ENCODE results near the gene ZC3H10. TPM values are rescaled to one million over a fixed set of nuclear protein-coding genes. Genes with fewer than 3 reads are reported as not detected.

The ZC3H10 gene
- total and polyA plus RNA-seq, 9 donors = 4.1 to 7.7 (median 4.8) TPM

DNA sequence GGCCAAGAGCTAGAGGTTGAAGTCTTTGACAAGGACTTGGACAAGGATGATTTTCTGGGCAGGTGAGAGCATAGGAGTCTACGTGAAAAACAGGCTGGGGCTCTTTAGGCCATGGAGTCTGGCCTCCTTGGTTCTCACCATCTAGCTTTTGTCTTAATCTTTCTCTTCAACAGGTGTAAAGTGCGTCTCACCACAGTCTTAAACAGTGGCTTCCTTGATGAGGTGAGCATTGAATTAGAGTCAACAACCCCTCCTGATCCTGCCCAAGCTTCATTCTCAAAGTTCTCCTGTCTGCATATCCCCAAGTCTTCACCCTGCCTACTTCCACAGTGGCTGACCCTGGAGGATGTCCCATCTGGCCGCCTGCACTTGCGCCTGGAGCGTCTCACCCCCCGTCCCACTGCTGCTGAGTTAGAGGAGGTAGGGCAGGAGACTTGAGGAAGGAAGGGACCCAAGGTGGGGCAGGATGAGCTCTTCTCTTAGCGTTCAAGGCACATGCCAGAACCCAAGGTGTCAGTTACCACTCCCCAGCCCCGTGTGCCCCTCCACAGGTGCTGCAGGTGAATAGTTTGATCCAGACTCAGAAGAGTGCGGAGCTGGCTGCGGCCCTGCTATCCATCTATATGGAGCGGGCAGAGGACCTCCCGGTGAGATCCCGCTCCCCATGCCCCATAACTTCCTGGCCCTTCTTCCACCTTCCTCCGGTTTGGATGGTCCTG, 19.9 kb downstream of the ZC3H10 start:
- H3K4me1 ChIP-seq (ENCODE audit: control insufficient read depth, insufficient read depth, low read length) = no peaks in the 10 kb centered on the region
- no peak overlapping the region for H3K4me3 ChIP-seq (ENCODE audit: low read length)
- no peaks in the 10 kb centered on the region for H3K9me3 ChIP-seq (replicated peaks; ENCODE audit: control insufficient read depth, low read depth, low read length)
- WGBS (ENCODE audit: insufficient coverage) = 91% methylated on average over 5 of the region's 14 CpGs
- no peak overlapping the region for H3K27ac ChIP-seq (ENCODE audit: low read length)
- DNase-seq = no peak
- peaks cover 88% of the 10 kb centered on the region for H3K36me3 ChIP-seq (ENCODE audit: control insufficient read depth, insufficient read depth, low read length)
- H3K27me3 ChIP-seq (ENCODE audit: control insufficient read depth, insufficient read depth, low read length) = no peaks in the 10 kb centered on the region

DNA sequence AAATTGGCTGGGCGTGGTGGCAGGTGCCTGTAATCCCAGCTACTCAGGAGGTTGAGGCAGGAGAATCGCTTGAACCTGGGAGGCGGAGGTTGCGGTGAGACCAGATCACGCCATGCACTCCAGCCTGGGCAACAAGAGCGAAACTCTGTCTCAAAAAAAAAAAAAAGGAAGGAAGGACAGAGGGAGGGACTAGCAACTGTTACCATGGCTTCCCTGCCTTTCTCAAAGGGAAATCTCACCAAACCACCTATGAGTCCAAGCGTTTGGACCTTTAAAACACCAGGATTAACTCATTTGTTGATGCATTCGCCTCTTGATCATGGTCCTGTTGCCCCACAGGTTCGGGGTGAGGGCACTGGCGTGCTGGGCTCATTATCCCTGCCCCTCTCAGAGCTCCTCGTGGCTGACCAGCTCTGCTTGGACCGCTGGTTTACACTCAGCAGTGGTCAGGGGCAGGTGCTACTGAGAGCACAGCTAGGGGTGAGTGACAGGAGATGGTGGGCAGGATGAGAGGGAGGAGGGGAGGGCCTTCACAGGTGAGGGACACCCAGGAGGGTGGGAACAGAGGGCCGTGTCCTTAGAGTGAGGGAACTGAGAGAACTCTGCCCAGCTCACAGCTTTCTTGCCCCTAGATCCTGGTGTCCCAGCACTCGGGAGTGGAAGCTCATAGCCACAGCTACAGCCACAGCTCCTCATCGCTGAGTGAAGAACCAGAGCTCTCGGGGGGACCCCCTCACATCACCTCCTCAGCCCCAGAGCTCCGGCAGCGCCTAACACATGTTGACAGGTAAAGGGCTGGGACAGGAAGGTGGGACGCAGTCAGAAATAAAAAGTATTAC, 24.1 kb downstream of the ZC3H10 start:
- no peak for DNase-seq

DNA sequence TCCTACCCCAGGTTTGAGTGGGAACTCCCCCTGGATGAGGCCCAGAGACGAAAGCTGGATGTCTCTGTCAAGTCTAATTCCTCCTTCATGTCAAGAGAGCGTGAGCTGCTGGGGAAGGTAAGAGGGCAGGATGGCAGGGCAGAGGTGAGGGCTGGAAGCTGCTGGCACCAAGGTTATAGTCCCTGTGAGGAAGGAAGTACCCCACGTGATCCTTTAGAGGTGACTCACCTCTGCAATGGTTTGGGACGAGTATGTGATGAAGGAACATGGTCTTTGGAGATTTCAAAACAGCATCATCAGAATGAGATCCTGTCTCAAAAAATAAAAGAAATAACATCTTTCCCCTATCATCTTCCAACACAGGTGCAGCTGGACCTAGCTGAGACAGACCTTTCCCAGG, 25.2 kb downstream of the ZC3H10 start:
- Histone ChIP-seq H3K4me1 (ENCODE audit: control insufficient read depth, insufficient read depth, low read length) (peaks cover 8% of the 10 kb centered on the region), H3K27ac (ENCODE audit: low read length) (peak overlapping the region; percentile 65), H3K27me3 (ENCODE audit: control insufficient read depth, insufficient read depth, low read length) (no peaks in the 10 kb centered on the region), H3K4me3 (ENCODE audit: low read length) (no peak overlapping the region), H3K36me3 (ENCODE audit: control insufficient read depth, insufficient read depth, low read length) (peaks cover 63% of the 10 kb centered on the region), H3K9me3 (replicated peaks; ENCODE audit: control insufficient read depth, low read depth, low read length) (no peaks in the 10 kb centered on the region)
- WGBS (ENCODE audit: insufficient coverage) = 100% methylated on average over 1 of the region's 4 CpGs
- no peak for DNase-seq

More for the DNA sequence above, 24.1 kb downstream of the ZC3H10 start:
- peaks cover 74% of the 10 kb centered on the region for H3K36me3 ChIP-seq (ENCODE audit: control insufficient read depth, insufficient read depth, low read length)
- no peak overlapping the region for H3K27ac ChIP-seq (ENCODE audit: low read length)
- WGBS (ENCODE audit: insufficient coverage) = 84% methylated on average over 12 of the region's 19 CpGs
- no peaks in the 10 kb centered on the region for H3K9me3 ChIP-seq (replicated peaks; ENCODE audit: control insufficient read depth, low read depth, low read length)
- H3K4me1 ChIP-seq (ENCODE audit: control insufficient read depth, insufficient read depth, low read length) = peaks cover 8% of the 10 kb centered on the region
- H3K4me3 ChIP-seq (ENCODE audit: low read length) = no peak overlapping the region
- H3K27me3 ChIP-seq (ENCODE audit: control insufficient read depth, insufficient read depth, low read length) = no peaks in the 10 kb centered on the region

DNA sequence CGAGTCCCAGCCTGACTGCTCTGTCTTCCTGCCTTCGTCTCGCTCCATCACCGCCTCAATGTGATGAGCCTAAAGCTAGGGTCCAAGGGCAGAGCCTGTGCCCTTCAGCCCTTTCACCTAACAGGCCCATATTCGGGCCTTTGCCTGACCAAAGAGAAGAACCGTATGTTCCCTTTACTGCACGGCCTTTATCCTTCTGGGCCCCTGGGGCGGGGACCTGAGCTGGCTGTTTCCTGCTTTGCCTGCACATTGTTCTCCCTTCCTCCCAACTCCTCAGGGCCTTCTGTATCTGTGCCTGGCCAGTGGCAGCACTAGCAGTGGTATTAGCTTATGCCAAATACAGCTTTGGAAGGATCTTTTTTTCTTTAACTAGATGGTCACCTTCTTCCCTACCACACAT, 25.8 kb downstream of the ZC3H10 start:
- Histone ChIP-seq H3K9me3 (replicated peaks; ENCODE audit: control insufficient read depth, low read depth, low read length) (no peaks in the 10 kb centered on the region), H3K27me3 (ENCODE audit: control insufficient read depth, insufficient read depth, low read length) (no peaks in the 10 kb centered on the region), H3K4me1 (ENCODE audit: control insufficient read depth, insufficient read depth, low read length) (peaks cover 8% of the 10 kb centered on the region), H3K36me3 (ENCODE audit: control insufficient read depth, insufficient read depth, low read length) (peaks cover 57% of the 10 kb centered on the region), H3K27ac (ENCODE audit: low read length) (peak overlapping the region; percentile 65), H3K4me3 (ENCODE audit: low read length) (no peak overlapping the region)
- WGBS (ENCODE audit: insufficient coverage) = 80% methylated on average over 8 of the region's 8 CpGs
- peak; percentile 46 for DNase-seq

DNA sequence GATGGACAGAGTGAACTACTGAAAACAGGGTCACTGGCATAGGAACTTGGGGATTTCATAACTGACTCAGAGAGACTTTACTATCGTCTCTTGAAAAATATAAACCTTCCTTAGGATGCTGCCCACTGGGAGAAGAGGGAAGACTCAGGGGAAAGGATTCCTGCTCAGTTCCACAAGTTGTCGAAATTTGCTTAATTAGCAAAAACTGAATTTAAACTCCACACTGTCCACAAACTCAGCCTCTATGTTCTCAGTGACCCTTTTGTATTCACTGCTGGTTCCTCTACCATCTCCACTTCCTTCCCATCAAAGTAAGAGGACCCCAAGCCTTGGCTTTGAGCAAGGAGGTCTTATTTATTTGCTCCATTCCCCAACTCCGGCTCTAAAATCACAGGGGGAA, 27.2 kb downstream of the ZC3H10 start:
- WGBS (ENCODE audit: insufficient coverage) = 71% methylated on average over 1 of the region's 3 CpGs
- Histone ChIP-seq H3K4me3 (ENCODE audit: low read length) (no peak overlapping the region), H3K36me3 (ENCODE audit: control insufficient read depth, insufficient read depth, low read length) (peaks cover 49% of the 10 kb centered on the region), H3K27ac (ENCODE audit: low read length) (no peak overlapping the region), H3K9me3 (replicated peaks; ENCODE audit: control insufficient read depth, low read depth, low read length) (no peaks in the 10 kb centered on the region), H3K4me1 (ENCODE audit: control insufficient read depth, insufficient read depth, low read length) (peaks cover 8% of the 10 kb centered on the region), H3K27me3 (ENCODE audit: control insufficient read depth, insufficient read depth, low read length) (no peaks in the 10 kb centered on the region)
- no peak for DNase-seq

DNA sequence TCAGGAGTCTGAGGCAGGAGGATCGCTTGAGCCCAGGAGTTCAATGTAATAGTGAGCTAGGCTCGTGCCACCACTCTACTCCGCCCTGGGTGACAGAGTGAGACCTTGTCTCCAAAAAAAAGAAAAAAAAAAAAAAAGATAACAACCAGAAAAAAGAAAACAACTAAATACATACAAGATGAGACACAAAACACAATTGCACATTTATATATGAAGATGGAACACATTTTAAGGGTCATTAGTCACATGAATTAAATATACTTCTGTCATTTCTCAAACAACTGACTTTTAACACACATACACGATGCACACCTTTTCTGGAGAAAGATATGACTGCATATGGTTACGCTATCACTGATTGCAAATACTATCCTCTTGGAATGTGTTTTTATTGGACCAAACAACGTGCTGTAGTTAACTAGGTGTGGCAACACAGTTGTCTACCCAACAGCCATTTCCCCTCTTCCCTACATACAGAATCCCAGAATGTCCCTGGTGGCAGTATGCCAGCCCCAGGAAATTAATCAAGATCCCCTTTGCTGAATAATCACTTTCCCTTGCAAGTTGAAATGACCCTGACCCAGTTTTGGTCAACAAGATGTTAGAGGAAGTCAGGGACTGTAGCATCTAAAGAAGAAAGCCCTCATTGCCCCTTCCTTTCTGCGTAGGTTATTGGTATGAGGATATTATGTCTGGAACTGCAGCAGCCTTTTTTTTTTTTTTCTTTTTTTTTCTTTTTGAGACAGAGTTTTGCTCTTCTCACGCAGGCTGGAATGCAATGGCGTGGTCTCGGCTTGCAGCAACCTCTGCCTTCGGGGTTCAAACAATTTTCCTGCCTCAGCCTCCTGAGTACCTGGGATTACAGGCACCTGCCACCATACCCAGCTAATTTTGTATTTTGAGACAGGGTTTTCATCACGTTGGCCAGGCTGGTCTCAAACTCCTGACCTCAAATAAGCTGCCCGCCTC, 28.7 kb downstream of the ZC3H10 start:
- Histone ChIP-seq H3K4me3 (ENCODE audit: low read length) (no peak overlapping the region), H3K9me3 (replicated peaks; ENCODE audit: control insufficient read depth, low read depth, low read length) (no peaks in the 10 kb centered on the region), H3K27me3 (ENCODE audit: control insufficient read depth, insufficient read depth, low read length) (no peaks in the 10 kb centered on the region), H3K36me3 (ENCODE audit: control insufficient read depth, insufficient read depth, low read length) (peaks cover 40% of the 10 kb centered on the region), H3K4me1 (ENCODE audit: control insufficient read depth, insufficient read depth, low read length) (peaks cover 15% of the 10 kb centered on the region), H3K27ac (ENCODE audit: low read length) (peak overlapping the region; percentile 25)
- peak; percentile 52 for DNase-seq
- WGBS (ENCODE audit: insufficient coverage) = 50% methylated on average over 2 of the region's 13 CpGs

DNA sequence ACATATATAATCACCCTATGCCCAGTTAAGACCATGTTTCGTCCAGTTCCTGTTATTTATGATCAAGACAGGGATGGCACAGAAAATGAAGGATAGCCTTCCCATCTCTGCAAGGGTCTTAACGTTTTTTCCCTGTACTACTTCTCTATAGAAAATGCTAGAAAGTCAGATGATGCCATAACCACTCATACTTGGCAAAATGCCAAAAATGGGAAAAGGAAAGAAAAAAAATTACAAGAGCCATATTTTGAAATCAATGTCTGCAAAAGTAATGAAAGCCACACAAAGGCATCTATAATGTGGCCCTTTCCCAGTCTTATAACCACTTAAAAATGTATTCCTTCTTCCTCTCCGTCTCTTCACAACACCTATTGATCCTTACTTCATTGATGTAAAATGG, 32.5 kb downstream of the ZC3H10 start:
- peaks cover 41% of the 10 kb centered on the region for H3K4me1 ChIP-seq (ENCODE audit: control insufficient read depth, insufficient read depth, low read length)
- DNase-seq = peak; percentile 40
- H3K36me3 ChIP-seq (ENCODE audit: control insufficient read depth, insufficient read depth, low read length) = peaks cover 12% of the 10 kb centered on the region
- H3K9me3 ChIP-seq (replicated peaks; ENCODE audit: control insufficient read depth, low read depth, low read length) = no peaks in the 10 kb centered on the region
- no peaks in the 10 kb centered on the region for H3K27me3 ChIP-seq (ENCODE audit: control insufficient read depth, insufficient read depth, low read length)
- no peak overlapping the region for H3K4me3 ChIP-seq (ENCODE audit: low read length)
- no CpG with 5 or more reads among the region's 3 CpGs for WGBS (ENCODE audit: insufficient coverage)
- H3K27ac ChIP-seq (ENCODE audit: low read length) = no peak overlapping the region

DNA sequence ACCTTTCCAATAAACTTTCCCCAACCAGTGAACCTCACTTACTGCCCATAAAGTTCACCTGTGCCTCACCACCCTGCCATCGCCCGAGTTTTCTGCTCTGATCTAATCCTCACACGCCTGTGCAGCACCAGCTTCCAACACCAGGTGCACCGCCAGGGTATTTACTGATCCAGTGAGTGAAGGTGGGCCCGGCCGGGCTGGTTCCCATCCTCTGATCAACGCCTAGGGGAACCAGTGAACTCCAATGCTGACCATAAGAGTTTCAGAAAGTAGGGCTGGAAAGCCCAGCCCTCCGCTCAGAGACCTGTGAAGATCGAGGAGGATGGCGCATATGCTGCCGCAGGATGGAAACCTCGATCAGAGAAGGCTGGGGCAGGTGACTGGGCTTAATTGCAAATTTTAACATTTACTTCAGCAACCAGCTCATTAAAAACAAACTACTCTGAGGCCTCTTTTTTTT, 33.6 kb downstream of the ZC3H10 start:
- peak; percentile 43 for DNase-seq
- H3K27me3 ChIP-seq (ENCODE audit: control insufficient read depth, insufficient read depth, low read length) = no peaks in the 10 kb centered on the region

DNA sequence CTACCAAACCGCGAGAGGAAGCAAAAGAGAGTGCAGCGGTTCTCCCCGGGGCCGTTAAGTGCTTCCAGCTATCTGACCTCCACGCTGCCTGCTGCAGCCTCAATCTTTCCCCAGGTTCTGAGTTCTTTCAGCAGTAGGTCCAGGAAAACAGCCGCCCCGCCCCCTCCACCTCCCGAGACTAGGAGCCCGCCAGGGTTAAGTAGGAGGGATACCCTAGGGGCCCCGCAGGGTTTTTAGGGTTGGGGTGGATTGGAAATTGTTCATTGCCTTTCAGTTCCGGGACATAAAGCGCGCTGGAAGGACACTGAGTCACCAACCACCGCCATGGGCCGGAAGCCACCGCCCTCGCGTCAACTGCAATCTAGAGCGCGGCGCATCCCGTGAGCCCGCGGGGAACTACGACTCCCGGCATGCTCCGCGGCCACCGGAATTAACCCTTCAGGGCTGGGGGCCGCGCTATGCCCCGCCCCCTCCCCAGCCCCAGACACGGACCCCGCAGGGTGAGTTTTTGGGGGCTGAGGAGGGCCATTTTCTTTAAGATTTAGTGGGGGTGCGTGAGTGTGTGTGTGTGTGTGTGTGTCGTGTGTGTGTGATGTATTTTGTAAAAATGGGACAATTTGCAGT, 34.2 kb downstream of the ZC3H10 start, which contains the start of gene MYL6B:
Gene MYL6B (plus strand): TSS at position 456 of the 624 bp plus-strand sequence. CDS start 1,332 bp downstream, outside the sequence.
- WGBS (ENCODE audit: insufficient coverage) = under 1% methylated on average over 23 of the region's 37 CpGs
- Histone ChIP-seq H3K9me3 (replicated peaks; ENCODE audit: control insufficient read depth, low read depth, low read length) (no peaks in the 10 kb centered on the region), H3K4me3 (ENCODE audit: low read length) (peak within 1 kb of the TSS; percentile 67), H3K36me3 (ENCODE audit: control insufficient read depth, insufficient read depth, low read length) (peaks cover 17% of the 10 kb centered on the region), H3K4me1 (ENCODE audit: control insufficient read depth, insufficient read depth, low read length) (peaks cover 46% of the 10 kb centered on the region), H3K27ac (ENCODE audit: low read length) (peak within 1 kb of the TSS; percentile 89), H3K27me3 (ENCODE audit: control insufficient read depth, insufficient read depth, low read length) (no peaks in the 10 kb centered on the region)
- DNase-seq = peak; percentile 98

More for the DNA sequence above, 33.6 kb downstream of the ZC3H10 start:
- Histone ChIP-seq H3K4me1 (ENCODE audit: control insufficient read depth, insufficient read depth, low read length) (peaks cover 45% of the 10 kb centered on the region), H3K4me3 (ENCODE audit: low read length) (peak overlapping the region; percentile 67), H3K36me3 (ENCODE audit: control insufficient read depth, insufficient read depth, low read length) (peaks cover 17% of the 10 kb centered on the region), H3K27ac (ENCODE audit: low read length) (peak overlapping the region; percentile 89), H3K9me3 (replicated peaks; ENCODE audit: control insufficient read depth, low read depth, low read length) (no peaks in the 10 kb centered on the region)
- WGBS (ENCODE audit: insufficient coverage) = 5% methylated on average over 9 of the region's 12 CpGs

Data from muscle of leg (tissue), 11 donors.